Glutamatergic neuron (in vitro differentiated cells): ENCODE results near the gene KRTAP2-3. TPM values are rescaled to one million over a fixed set of nuclear protein-coding genes. Genes with fewer than 3 reads are reported as not detected.
"Not testable (repeated sequence)": the region's sequence is repeated elsewhere in the genome, so short reads cannot be mapped to it uniquely, and the experiment has no call there.

Source experiments
- DNase-seq: peaks from one replicate; pipeline ENCODE4 v3.0.0; 2022
- H3K27ac Mint-ChIP-seq: one replicate; pipeline ENCODE4 v1.8.0; 2020; ENCODE audit warnings: mild to moderate bottlenecking, mixed read lengths, inconsistent platforms; ENCODE audit not compliant: unreplicated experiment
- H3K27me3 Mint-ChIP-seq: one replicate; pipeline ENCODE4 v1.8.0; 2020; ENCODE audit warnings: mild to moderate bottlenecking, moderate library complexity, mixed read lengths, inconsistent platforms; ENCODE audit not compliant: unreplicated experiment
- H3K36me3 Mint-ChIP-seq: one replicate; pipeline ENCODE4 v1.8.0; 2020; ENCODE audit warnings: mild to moderate bottlenecking, mixed read lengths, inconsistent platforms; ENCODE audit not compliant: unreplicated experiment
- H3K4me1 Mint-ChIP-seq: one replicate; pipeline ENCODE4 v1.8.0; 2020; ENCODE audit warnings: mild to moderate bottlenecking, low read depth, mixed read lengths, inconsistent platforms; ENCODE audit not compliant: unreplicated experiment
- H3K4me3 Mint-ChIP-seq: one replicate; pipeline ENCODE4 v1.8.0; 2020; ENCODE audit warnings: mild to moderate bottlenecking, mixed read lengths, inconsistent platforms; ENCODE audit not compliant: unreplicated experiment
- H3K9me3 Mint-ChIP-seq: one replicate; pipeline ENCODE4 v1.8.0; 2020; ENCODE audit warnings: mild to moderate bottlenecking, moderate library complexity, mixed read lengths, inconsistent platforms; ENCODE audit not compliant: unreplicated experiment
- total RNA-seq: library from RNA; stranded (reverse); fragmentation: NEBNext Ultra II Directional; extraction: Animal tissue kit (Norgen Biotek cat#: 25700); gene quantifications from one replicate; pipeline ENCODE4 v1.2.1, GENCODE V29; 2021; ENCODE audit not compliant: unreplicated experiment
- TF ChIP-seq, protein P1 (sequence below): fragments of 200-600 bp; sonication (generic); IDR thresholded peaks from one replicate; pipeline ENCODE4 v1.5.0; 2021; ENCODE audit not compliant: partially characterized antibody, unreplicated experiment

Gene KRTAP2-3
- total RNA-seq, 1 donor from 2014 or later = not detected

DNA sequence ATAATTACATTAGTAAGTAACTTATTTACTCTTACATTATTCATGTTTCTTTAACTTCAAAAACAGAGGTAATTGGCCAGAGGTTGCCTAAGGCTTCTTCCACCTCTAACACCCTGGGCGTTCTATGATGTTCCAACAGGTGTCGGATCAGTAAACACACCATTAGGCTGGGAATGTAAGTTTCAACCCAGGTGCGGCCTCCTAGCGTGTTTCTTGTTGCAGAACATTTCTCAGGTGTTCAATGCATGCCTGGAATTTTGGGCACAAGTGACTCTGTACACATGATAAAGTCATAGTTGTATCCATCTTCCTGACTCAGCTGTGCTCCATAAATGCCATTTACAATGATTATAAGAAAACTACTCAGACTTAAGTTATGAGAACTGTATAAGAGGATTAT, 5.9 kb downstream of the KRTAP2-3 start:
- no peaks in the 10 kb centered on the region for H3K4me1 Mint-ChIP-seq
- DNase-seq = no peak
- H3K27ac Mint-ChIP-seq = no peak overlapping the region
- no peaks in the 10 kb centered on the region for H3K9me3 Mint-ChIP-seq
- H3K27me3 Mint-ChIP-seq = peaks cover 2% of the 10 kb centered on the region
- H3K4me3 Mint-ChIP-seq = no peak overlapping the region
- TF ChIP-seq, protein P1, sequence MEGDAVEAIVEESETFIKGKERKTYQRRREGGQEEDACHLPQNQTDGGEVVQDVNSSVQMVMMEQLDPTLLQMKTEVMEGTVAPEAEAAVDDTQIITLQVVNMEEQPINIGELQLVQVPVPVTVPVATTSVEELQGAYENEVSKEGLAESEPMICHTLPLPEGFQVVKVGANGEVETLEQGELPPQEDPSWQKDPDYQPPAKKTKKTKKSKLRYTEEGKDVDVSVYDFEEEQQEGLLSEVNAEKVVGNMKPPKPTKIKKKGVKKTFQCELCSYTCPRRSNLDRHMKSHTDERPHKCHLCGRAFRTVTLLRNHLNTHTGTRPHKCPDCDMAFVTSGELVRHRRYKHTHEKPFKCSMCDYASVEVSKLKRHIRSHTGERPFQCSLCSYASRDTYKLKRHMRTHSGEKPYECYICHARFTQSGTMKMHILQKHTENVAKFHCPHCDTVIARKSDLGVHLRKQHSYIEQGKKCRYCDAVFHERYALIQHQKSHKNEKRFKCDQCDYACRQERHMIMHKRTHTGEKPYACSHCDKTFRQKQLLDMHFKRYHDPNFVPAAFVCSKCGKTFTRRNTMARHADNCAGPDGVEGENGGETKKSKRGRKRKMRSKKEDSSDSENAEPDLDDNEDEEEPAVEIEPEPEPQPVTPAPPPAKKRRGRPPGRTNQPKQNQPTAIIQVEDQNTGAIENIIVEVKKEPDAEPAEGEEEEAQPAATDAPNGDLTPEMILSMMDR = no peak
- H3K36me3 Mint-ChIP-seq = peaks cover 5% of the 10 kb centered on the region

DNA sequence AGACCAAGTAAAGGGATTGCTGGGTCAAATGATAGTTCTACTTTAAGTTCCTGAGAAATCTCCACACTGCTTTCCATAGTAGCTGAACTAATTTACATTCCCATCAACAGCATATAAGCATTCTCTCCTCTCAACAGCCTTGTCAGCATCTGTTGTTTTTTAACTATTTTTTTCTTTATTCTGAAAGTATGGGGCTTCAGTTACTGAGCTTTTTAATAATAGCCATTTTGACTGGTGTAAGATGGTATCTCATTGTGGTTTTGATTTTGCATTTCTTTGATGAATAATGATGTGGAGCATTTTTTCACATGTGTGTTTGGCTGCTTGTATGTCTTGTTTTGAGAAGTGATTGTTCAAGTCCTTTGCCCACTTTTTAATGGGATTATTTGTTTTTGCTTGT, 7.3 kb downstream of the KRTAP2-3 start:
- TF ChIP-seq, protein P1 = no peak
- Mint-ChIP-seq H3K9me3 (no peaks in the 10 kb centered on the region), H3K27ac (no peak overlapping the region), H3K36me3 (peaks cover 5% of the 10 kb centered on the region), H3K4me3 (no peak overlapping the region), H3K27me3 (peaks cover 2% of the 10 kb centered on the region), H3K4me1 (no peaks in the 10 kb centered on the region)
- DNase-seq = no peak

DNA sequence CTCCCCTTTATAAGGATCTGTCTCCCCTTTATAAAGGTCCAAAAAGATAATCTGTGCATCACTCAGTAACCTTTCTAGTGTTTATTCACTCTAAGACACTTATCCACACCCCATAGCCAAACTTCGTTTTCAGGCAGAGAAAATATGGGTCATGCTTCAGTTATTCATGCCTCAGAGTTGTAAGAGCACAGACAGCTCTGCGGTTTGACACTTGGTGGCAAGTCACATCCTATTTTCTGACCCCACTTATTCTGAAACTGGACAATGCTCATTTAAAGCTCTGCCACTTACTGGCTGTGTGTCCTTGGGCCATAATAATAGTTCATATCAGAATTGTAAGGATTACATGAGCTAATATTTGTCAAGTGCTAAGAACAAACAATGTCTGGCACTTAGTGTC, 10.8 kb downstream of the KRTAP2-3 start:
- DNase-seq = no peak
- peaks cover 2% of the 10 kb centered on the region for H3K9me3 Mint-ChIP-seq
- H3K27me3 Mint-ChIP-seq = peaks cover 4% of the 10 kb centered on the region
- no peak overlapping the region for H3K27ac Mint-ChIP-seq
- H3K36me3 Mint-ChIP-seq = no peaks in the 10 kb centered on the region
- TF ChIP-seq, protein P1 = no peak
- H3K4me1 Mint-ChIP-seq = no peaks in the 10 kb centered on the region
- H3K4me3 Mint-ChIP-seq = no peak overlapping the region

DNA sequence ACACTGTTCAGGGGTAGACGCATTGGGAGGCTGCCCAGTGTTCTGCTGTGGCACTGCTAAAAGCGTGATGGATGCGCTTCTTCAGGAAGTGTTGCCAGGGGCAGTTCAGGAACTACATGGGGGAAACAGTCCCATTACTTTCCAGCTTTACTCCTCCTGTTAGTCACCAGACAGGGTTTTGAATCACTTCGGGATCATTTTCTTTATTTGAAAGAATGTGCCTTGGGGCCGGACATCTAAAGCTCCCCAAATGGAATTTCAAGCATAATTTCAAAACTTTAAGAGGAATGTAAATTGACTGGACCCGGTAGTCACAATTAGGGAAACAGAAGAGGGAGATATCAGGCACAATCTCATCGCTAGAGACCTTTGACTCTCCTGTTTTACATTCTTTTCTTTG, 11.5 kb downstream of the KRTAP2-3 start:
- Mint-ChIP-seq H3K9me3 (peaks cover 3% of the 10 kb centered on the region), H3K36me3 (no peaks in the 10 kb centered on the region), H3K4me3 (no peak overlapping the region), H3K4me1 (no peaks in the 10 kb centered on the region), H3K27ac (no peak overlapping the region), H3K27me3 (peaks cover 4% of the 10 kb centered on the region)
- TF ChIP-seq, protein P1 = no peak
- no peak for DNase-seq

DNA sequence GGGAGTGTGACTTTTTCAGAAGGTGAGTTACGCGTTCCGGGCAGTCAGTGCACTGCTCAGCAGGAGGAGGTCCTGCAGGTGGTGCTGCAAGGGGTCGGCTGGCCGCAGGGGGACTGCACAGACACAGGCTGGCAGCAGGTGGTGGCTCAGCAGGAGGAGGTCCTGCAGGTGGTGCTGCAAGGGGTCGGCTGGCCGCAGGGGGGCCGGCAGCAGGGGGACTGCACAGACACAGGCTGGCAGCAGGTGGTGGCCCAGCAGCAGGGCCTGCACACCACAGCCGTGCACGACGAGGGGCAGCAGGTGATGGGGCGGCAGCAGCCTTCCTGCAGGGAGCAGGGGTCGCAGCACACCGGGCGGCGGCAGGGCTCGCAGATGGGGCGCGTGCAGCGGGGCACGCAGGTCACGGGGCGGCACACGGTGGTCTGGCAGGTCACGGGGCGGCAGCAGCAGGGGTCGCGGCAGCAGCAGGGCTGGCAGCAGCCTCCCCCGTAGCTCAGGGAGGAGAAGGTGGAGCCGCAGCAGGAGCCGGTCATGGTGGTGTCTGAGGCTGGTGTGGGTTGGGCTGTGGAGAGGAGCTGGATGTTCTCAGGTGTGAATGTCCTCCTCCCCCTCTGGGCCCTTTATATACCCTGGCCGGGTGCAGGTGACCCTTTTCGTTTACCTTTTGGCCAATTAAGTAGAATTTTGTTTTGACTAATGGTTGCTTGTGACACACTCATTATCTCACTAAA, 13.0 kb downstream of the KRTAP2-3 start, which contains the start of gene KRTAP2-1:
KRTAP2-1 (minus strand) TSS at position 582 of the 731 bp plus-strand sequence; CDS start at position 533, 49 bp downstream.
- not testable (repeated sequence) for H3K27ac Mint-ChIP-seq, H3K36me3 Mint-ChIP-seq, H3K27me3 Mint-ChIP-seq, H3K4me1 Mint-ChIP-seq, DNase-seq, H3K9me3 Mint-ChIP-seq, H3K4me3 Mint-ChIP-seq
